COLO668 (cell line): ENCODE data around the gene SKAP1.

ENCODE experiments used
- DNase-seq: peaks from one replicate; lab custom pipeline; 2025; ENCODE audit not compliant: unreplicated experiment; lab: John Stamatoyannopoulos, UW

The SKAP1 gene

GRCh38 chr17:48153691-48154358, 276.2 kb downstream of the SKAP1 start:
- DNase-seq, result peak; percentile 57

GRCh38 chr17:48152289-48152688, 277.7 kb downstream of the SKAP1 start:
- no peak for DNase-seq

- DNase-seq, result no peak
These were observed 278.8 kb downstream of the SKAP1 start for GRCh38 chr17:48151220-48151619.

- DNase-seq, result no peak
These were observed 279.4 kb downstream of the SKAP1 start for GRCh38 chr17:48150597-48151001.

GRCh38 chr17:48149787-48150463, 280.1 kb downstream of the SKAP1 start:
- DNase-seq, result no peak

GRCh38 chr17:48148854-48149786, 280.9 kb downstream of the SKAP1 start:
- no peak for DNase-seq

- DNase-seq, result no peak
These were observed 281.8 kb downstream of the SKAP1 start for GRCh38 chr17:48148029-48148770.

GRCh38 chr17:48144976-48145798, 284.8 kb downstream of the SKAP1 start:
- no peak for DNase-seq

- no peak for DNase-seq
These were observed 285.8 kb downstream of the SKAP1 start for GRCh38 chr17:48144231-48144630.

- no peak for DNase-seq
These were observed 286.4 kb downstream of the SKAP1 start for GRCh38 chr17:48143629-48144028.

- DNase-seq, result no peak
These were observed 290.1 kb downstream of the SKAP1 start for GRCh38 chr17:48139944-48140343.

GRCh38 chr17:48137656-48138055, 292.4 kb downstream of the SKAP1 start:
- no peak for DNase-seq

- no peak for DNase-seq
These were observed 295.0 kb downstream of the SKAP1 start for GRCh38 chr17:48134912-48135480.

GRCh38 chr17:48132385-48132784, 297.6 kb downstream of the SKAP1 start:
- DNase-seq, result no peak

- peak; percentile 45 for DNase-seq
These were observed 298.7 kb downstream of the SKAP1 start for GRCh38 chr17:48131216-48131824.

GRCh38 chr17:48129981-48130380, 300.0 kb downstream of the SKAP1 start:
- no peak for DNase-seq

- DNase-seq, result no peak
These were observed 301.6 kb downstream of the SKAP1 start for GRCh38 chr17:48128400-48128799.

- peak; percentile 6 for DNase-seq
These were observed 302.5 kb downstream of the SKAP1 start for GRCh38 chr17:48127371-48128051.

GRCh38 chr17:48126532-48126850, 303.5 kb downstream of the SKAP1 start:
- no peak for DNase-seq
